Hepatocyte (in vitro differentiated cells): Measurements from ENCODE around the gene TBXT. TPM values are rescaled to one million over a fixed set of nuclear protein-coding genes. Genes with fewer than 3 reads are reported as not detected.
"Not testable (repeated sequence)": the region's sequence is repeated elsewhere in the genome, so short reads cannot be mapped to it uniquely, and the experiment has no call there.

Experiments
- DNase-seq: peaks from one replicate; pipeline ENCODE4 v3.0.0-alpha.2; 2016; ENCODE audit warnings: low spot score
- H2AFZ ChIP-seq: fragments of 200-600 bp; sonication (generic); 2 replicates; pipeline ENCODE4 v1.6.0; 2016; ENCODE audit warnings: antibody characterized with exemption, mild to moderate bottlenecking
- H3K27ac ChIP-seq: fragments of 200-600 bp; sonication (generic); 2 replicates; pipeline ENCODE4 v1.5.1; 2016; ENCODE audit warnings: mild to moderate bottlenecking
- H3K27me3 ChIP-seq: fragments of 200-600 bp; sonication (generic); 2 replicates; pipeline ENCODE4 v1.6.1; 2016
- H3K36me3 ChIP-seq: fragments of 200-600 bp; sonication (generic); replicated peaks from 2 replicates; pipeline ENCODE4 v1.5.1; 2016; ENCODE audit warnings: low read depth; ENCODE audit not compliant: insufficient read depth
- H3K4me1 ChIP-seq: fragments of 200-600 bp; sonication (generic); 2 replicates; pipeline ENCODE4 v1.5.1; 2016; ENCODE audit warnings: mild to moderate bottlenecking, moderate library complexity; ENCODE audit not compliant: insufficient read depth
- H3K4me2 ChIP-seq: fragments of 200-600 bp; sonication (generic); 2 replicates; pipeline ENCODE4 v1.6.0; 2016
- H3K4me3 ChIP-seq: fragments of 200-600 bp; sonication (generic); 2 replicates; pipeline ENCODE4 v1.5.1; 2016; ENCODE audit warnings: mild to moderate bottlenecking
- H3K79me2 ChIP-seq: fragments of 200-600 bp; sonication (generic); 2 replicates; pipeline ENCODE4 v1.6.0; 2017; ENCODE audit warnings: mild to moderate bottlenecking
- H3K9me2 ChIP-seq: fragments of 200-600 bp; sonication (generic); replicated peaks from 2 replicates; pipeline ENCODE4 v1.6.0; 2017; ENCODE audit warnings: mild to moderate bottlenecking; ENCODE audit not compliant: insufficient read depth
- H3K9me3 ChIP-seq: fragments of 200-600 bp; sonication (generic); 2 replicates; pipeline ENCODE4 v1.5.1; 2016; ENCODE audit warnings: low read depth, mild to moderate bottlenecking
- H4K20me1 ChIP-seq: fragments of 200-600 bp; sonication (generic); 2 replicates; pipeline ENCODE4 v1.6.0; 2016; ENCODE audit warnings: mild to moderate bottlenecking; ENCODE audit not compliant: insufficient read depth, poor library complexity, severe bottlenecking
- CTCF ChIP-seq: fragments of 200-600 bp; sonication (generic); IDR thresholded peaks from 2 replicates; pipeline ENCODE4 v1.5.1; 2016; ENCODE audit warnings: antibody characterized with exemption, mild to moderate bottlenecking; ENCODE audit not compliant: poor library complexity
- EZH2 ChIP-seq: fragments of 200-600 bp; sonication (generic); IDR thresholded peaks from 2 replicates; pipeline ENCODE4 v1.6.1; 2016; ENCODE audit warnings: antibody characterized with exemption, mild to moderate bottlenecking, borderline replicate concordance
- EZH2phosphoT487 ChIP-seq: fragments of 200-600 bp; sonication (generic); IDR thresholded peaks from one replicate; pipeline ENCODE4 v1.6.1; 2018; ENCODE audit warnings: antibody characterized with exemption, mild to moderate bottlenecking, low read depth, moderate library complexity; ENCODE audit not compliant: unreplicated experiment, severe bottlenecking
- WGBS: methylation state at CpG from one replicate; pipeline ENCODE4 v1.1.6; 2016; ENCODE audit warnings: low lambda C conversion rate; ENCODE audit errors: missing lambda C conversion rate; 5-methylcytosine and 5-hydroxymethylcytosine counted together
- polyA plus RNA-seq: library from polyadenylated mRNA; unstranded; fragments of >200 nt; fragmentation: Nextera tagmentation; extraction: Ambion mirVana; gene quantifications from 2 replicates; pipeline ENCODE4 v1.2.1, GENCODE V29; 2016
- total RNA-seq: library from RNA; depleted of rRNA; stranded (reverse); fragments of >200 nt; gene quantifications from 2 replicates; pipeline ENCODE4 v1.2.3, GENCODE V29; 2014

TBXT gene
- total and polyA plus RNA-seq, 2 experiments from 2014 or later: 0.13 TPM; not detected in 1

- no peaks in the 10 kb centered on the region for H3K9me3 ChIP-seq
- no peaks in the 10 kb centered on the region for H3K36me3 ChIP-seq
- H3K27me3 ChIP-seq: peaks cover 64% of the 10 kb centered on the region
- no peak for TF ChIP-seq EZH2
- no peaks in the 10 kb centered on the region for H3K9me2 ChIP-seq
- DNase-seq: no peak
- H2AFZ ChIP-seq: no peak overlapping the region
- no peaks in the 10 kb centered on the region for H4K20me1 ChIP-seq
- no peaks in the 10 kb centered on the region for H3K4me1 ChIP-seq
- H3K4me2 ChIP-seq: no peak overlapping the region
- no peaks in the 10 kb centered on the region for H3K79me2 ChIP-seq
- no peak overlapping the region for H3K4me3 ChIP-seq
- 87% methylated on average over 2 of the region's 2 CpGs for WGBS
- no peak overlapping the region for H3K27ac ChIP-seq
Measured at GRCh38 chr6:166176106-166176505, 8.5 kb upstream of the TBXT start.

GRCh38 chr6:166175093-166175492 is 7.4 kb upstream of the TBXT start:
- not testable (repeated sequence) for H3K79me2 ChIP-seq, H4K20me1 ChIP-seq, H3K4me3 ChIP-seq, H3K4me1 ChIP-seq, H3K27ac ChIP-seq, H3K9me3 ChIP-seq, H3K4me2 ChIP-seq, H3K36me3 ChIP-seq, H2AFZ ChIP-seq, DNase-seq, H3K9me2 ChIP-seq
- H3K27me3 ChIP-seq: peaks cover 64% of the 10 kb centered on the region
- WGBS: 86% methylated on average over 3 of the region's 3 CpGs

- 51% methylated on average over 5 of the region's 5 CpGs for WGBS
- Histone ChIP-seq H3K79me2 (no peaks in the 10 kb centered on the region), H4K20me1 (no peaks in the 10 kb centered on the region), H2AFZ (no peak overlapping the region), H3K9me2 (no peaks in the 10 kb centered on the region), H3K27ac (no peak overlapping the region), H3K9me3 (no peaks in the 10 kb centered on the region), H3K4me1 (peaks cover 4% of the 10 kb centered on the region), H3K27me3 (peaks cover 67% of the 10 kb centered on the region), H3K36me3 (no peaks in the 10 kb centered on the region), H3K4me3 (no peak overlapping the region), H3K4me2 (no peak overlapping the region)
- DNase-seq: no peak
- no peak for TF ChIP-seq EZH2
- TF ChIP-seq CTCF: no peak
- TF ChIP-seq EZH2phosphoT487: no peak
Measured at GRCh38 chr6:166174031-166174430, 6.4 kb upstream of the TBXT start.

- H3K27ac ChIP-seq: no peak overlapping the region
- peaks cover 73% of the 10 kb centered on the region for H3K27me3 ChIP-seq
- H3K9me2 ChIP-seq: no peaks in the 10 kb centered on the region
- no peak overlapping the region for H2AFZ ChIP-seq
- peaks cover 10% of the 10 kb centered on the region for H3K4me1 ChIP-seq
- 20% methylated on average over 9 of the region's 9 CpGs for WGBS
- H3K36me3 ChIP-seq: no peaks in the 10 kb centered on the region
- no peaks in the 10 kb centered on the region for H3K9me3 ChIP-seq
- no peaks in the 10 kb centered on the region for H4K20me1 ChIP-seq
- TF ChIP-seq CTCF (no peak), EZH2 (no peak), EZH2phosphoT487 (no peak)
- peak overlapping the region; percentile 28 for H3K4me2 ChIP-seq
- no peaks in the 10 kb centered on the region for H3K79me2 ChIP-seq
- peak; percentile 32 for DNase-seq
- H3K4me3 ChIP-seq: no peak overlapping the region
Measured at GRCh38 chr6:166173281-166173951, 5.8 kb upstream of the TBXT start.
